Fibroblast of lung (primary cell): Measurements from ENCODE around the gene SLC24A3.

ENCODE experiments used
- CTCF ChIP-seq, 2 donors: IDR thresholded peaks in 1 of 2; conservative IDR thresholded peaks in 1 of 2; 1 replicate in 1 of 2; 2 replicates in 1 of 2; pipeline ENCODE4 v1.5.1; 2011 to 2012; ENCODE audit warnings: low read length in 2 of 2, control low read depth in 1 of 2, inconsistent platforms in 1 of 2, low read depth in 1 of 2, mild to moderate bottlenecking in 1 of 2
- EZH2 ChIP-seq: IDR thresholded peaks from 2 replicates; pipeline ENCODE4 v1.5.1; 2012; ENCODE audit warnings: low read length, control low read depth, mild to moderate bottlenecking; ENCODE audit errors: missing control alignments

GRCh38 chr20:19683188-19683587 is 470.7 kb downstream of the SLC24A3 start:
- no peak for TF ChIP-seq CTCF (conservative IDR thresholded peaks at IDR 0.05 in 1 of 2, IDR thresholded peaks at IDR 0.05 in 1 of 2; ENCODE audit: low read depth in 1 of 2, low read length in 2 of 2)
- no peak for TF ChIP-seq EZH2
